Measurements from ENCODE around the gene TNK2. TPM values are rescaled to one million over a fixed set of nuclear protein-coding genes. Genes with fewer than 3 reads are reported as not detected.
A peak's percentile ranks its signal among the peaks of the same experiment; 100 is the strongest.

The TNK2 gene
- total RNA-seq, 2 donors from 2014 or later = 56.5 to 67.7 TPM

DNA sequence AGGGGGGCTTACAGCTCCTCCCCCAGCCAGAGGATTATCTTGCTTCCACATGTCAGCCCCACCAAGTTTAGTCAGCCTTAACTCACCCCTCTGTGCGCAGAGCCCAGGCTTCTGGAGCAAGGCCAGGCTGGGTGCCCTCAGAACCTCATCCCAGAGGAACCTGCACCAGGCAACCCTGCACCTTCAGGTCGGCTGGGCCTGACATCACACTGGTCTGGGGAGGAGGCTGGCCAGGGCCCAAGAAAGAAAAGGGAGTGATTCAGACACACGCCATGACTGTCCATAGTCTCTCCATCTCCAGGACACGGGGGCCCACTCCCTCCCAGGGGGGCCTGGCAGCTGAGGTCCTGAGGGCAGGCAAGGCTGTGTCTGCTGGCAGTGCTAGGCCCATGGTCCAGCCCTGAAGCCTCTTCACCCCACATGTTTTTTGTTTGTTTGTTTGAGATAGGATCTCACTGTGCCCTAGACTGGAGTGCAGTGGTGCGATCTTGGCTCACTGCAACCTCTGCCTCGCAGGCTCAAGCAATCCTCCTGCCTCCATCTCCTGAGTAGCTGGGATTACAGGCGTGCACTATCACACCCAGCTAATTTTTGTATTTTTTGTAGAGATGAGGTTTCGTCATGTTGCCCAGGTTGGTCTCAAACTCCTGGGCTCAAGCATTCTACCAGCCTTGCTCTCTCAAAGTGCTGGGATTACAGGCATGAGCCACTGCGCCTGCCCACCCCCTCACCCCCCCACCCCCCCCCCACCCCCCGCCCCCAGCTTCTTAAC lies 11.1 kb downstream of the TNK2 start:
- Mint-ChIP-seq H3K36me3 (ENCODE audit: low read depth) (no peaks in the 10 kb centered on the region), H3K27ac (peak overlapping the region; percentile 79), H3K4me1 (peaks cover 38% of the 10 kb centered on the region), H3K27me3 (no peaks in the 10 kb centered on the region), H3K4me3 (peak overlapping the region; percentile 95), H3K9me3 (no peaks in the 10 kb centered on the region)
- no peak for ATAC-seq (replicated peaks)

DNA sequence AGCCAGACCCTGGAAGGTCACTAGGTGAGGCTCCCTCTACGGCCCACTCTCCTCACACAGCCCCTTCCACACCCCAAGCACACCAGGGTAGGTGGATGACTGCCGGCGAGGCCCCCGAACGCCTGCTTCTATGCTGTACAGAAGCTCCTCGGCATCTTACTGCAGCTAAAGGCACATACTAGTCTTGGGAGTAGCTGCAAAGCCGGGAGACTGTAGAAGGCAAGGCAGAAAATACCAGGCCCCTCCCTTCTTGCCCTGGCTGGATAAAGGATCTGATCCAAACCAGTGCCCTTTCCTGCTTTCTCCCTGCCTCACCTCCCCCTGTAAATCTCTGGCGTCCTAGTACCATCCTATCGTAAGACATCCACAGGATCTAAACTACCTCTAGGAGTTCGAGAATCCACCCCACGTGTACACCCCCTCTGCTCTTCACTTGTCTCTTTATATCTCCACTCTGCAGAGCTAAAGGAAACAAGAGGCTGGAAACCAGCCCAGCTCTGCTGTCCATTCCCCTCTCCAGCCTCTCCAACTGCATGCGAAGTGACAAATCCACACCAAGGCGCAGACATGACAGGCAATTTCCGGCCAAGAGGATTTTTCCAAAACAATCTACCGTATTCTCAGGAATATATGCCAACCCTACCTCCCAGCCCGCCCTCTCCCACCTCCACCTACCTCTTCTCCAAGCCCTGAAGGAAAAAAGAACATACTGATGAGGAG lies 11.8 kb downstream of the TNK2 start:
- H3K9me3 Mint-ChIP-seq = no peaks in the 10 kb centered on the region
- no peaks in the 10 kb centered on the region for H3K27me3 Mint-ChIP-seq
- H3K27ac Mint-ChIP-seq = peak overlapping the region; percentile 79
- H3K36me3 Mint-ChIP-seq (ENCODE audit: low read depth) = no peaks in the 10 kb centered on the region
- no peak for ATAC-seq (replicated peaks)
- H3K4me3 Mint-ChIP-seq = peak overlapping the region; percentile 95
- peaks cover 38% of the 10 kb centered on the region for H3K4me1 Mint-ChIP-seq

DNA sequence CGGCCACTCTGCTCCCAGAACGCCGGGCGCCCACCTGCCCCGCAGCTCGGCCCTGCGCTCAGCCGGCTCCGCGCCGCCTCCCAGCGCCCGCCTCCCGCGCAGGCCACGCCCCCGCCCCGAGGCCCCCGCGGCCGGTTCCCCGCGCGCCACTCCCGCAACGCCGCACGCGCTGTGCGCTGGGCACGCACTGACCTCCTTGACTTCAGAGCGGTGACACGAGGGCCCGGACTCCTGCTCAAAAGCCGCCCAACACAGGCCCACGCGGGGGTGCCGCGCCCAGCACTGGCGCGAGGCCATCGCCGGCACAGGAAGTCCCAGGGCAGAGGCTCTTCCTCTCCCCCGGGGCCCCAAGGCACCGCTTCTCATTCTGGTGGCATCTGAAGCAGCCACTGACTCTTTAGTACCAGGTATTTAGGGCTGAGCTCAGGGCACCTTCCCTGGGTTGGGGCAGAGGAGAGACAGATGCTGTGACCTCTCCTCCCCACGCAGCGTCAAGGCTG lies 12.4 kb downstream of the TNK2 start:
- peaks cover 31% of the 10 kb centered on the region for H3K4me1 Mint-ChIP-seq

DNA sequence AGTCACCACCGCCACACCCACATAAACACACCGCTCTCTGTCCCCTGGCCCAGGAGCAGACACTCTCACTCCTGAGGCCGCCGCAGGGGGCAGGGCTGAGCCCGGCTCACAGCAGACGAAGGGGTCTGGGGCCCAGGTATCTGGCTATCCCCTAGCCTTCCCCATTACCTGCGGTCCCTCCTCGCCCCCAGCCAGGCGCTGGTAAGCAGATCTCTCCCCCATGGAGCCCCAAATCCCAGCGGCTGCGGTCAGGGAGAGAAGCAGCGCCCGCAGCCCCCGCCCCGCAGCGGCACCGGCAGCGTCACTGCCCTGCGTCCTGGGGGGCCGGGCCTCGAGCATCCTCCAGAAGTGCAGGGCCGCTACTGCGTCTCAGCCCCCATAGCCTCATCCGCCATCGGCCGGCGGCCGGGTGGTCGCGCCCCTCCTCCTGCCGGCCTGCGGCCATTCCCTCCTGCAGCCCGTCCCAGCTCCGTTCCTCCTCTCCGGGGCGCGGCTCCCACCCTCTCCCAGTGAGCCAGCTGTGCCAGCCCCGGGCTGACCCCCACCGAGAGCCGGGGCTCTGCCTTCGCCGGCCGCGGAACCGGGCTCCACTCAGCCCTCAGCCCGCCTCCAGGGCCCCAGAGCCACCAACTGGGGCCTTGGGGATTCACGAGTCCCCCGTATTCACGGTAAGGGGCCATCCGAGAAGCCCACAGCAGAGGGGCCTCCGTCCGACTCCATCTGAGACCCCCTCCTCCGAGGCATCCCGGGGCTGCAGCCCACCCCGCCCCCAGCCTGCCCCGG lies 13.1 kb downstream of the TNK2 start:
- Mint-ChIP-seq H3K36me3 (ENCODE audit: low read depth) (no peaks in the 10 kb centered on the region), H3K27me3 (no peaks in the 10 kb centered on the region), H3K27ac (peak overlapping the region; percentile 95), H3K4me3 (peak overlapping the region; percentile 95), H3K9me3 (no peaks in the 10 kb centered on the region), H3K4me1 (peaks cover 25% of the 10 kb centered on the region)
- peak; percentile 81 for ATAC-seq (replicated peaks)

More for the DNA sequence above, 12.4 kb downstream of the TNK2 start:
- H3K4me3 Mint-ChIP-seq = peak overlapping the region; percentile 95
- H3K36me3 Mint-ChIP-seq (ENCODE audit: low read depth) = no peaks in the 10 kb centered on the region
- no peaks in the 10 kb centered on the region for H3K9me3 Mint-ChIP-seq
- H3K27me3 Mint-ChIP-seq = no peaks in the 10 kb centered on the region
- H3K27ac Mint-ChIP-seq = peak overlapping the region; percentile 79
- ATAC-seq (replicated peaks) = peak; percentile 62

DNA sequence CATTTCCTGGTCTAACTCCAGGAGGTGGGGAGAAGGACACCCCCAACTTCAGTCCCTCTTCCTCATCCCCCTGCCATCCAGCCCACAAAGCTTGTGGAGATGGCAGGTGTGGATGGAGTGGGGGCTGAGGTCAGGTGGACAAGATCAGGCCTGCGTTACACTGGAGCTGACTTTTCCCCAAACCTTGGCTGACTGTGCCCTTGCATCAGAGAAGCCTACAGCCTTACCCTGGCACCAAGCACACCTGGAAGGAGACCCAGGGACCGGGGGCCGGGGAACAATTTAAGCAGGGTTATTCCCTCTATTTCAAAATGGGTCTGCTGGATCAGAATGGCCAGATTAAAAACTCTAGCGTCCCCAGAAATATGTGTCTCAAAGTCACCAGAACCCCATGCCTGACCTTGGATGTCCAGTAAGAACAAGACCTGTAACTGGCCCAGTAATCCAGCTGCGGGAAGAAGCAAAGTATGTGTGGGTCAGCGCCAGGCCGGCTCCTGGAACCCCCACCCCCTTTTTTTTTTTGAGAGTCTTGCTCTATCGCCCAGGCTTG lies 14.4 kb downstream of the TNK2 start:
- no peaks in the 10 kb centered on the region for H3K36me3 Mint-ChIP-seq (ENCODE audit: low read depth)
- peaks cover 23% of the 10 kb centered on the region for H3K4me1 Mint-ChIP-seq
- H3K27me3 Mint-ChIP-seq = no peaks in the 10 kb centered on the region
- H3K4me3 Mint-ChIP-seq = peak overlapping the region; percentile 95
- peak overlapping the region; percentile 95 for H3K27ac Mint-ChIP-seq
- H3K9me3 Mint-ChIP-seq = no peaks in the 10 kb centered on the region
- no peak for ATAC-seq (replicated peaks)

DNA sequence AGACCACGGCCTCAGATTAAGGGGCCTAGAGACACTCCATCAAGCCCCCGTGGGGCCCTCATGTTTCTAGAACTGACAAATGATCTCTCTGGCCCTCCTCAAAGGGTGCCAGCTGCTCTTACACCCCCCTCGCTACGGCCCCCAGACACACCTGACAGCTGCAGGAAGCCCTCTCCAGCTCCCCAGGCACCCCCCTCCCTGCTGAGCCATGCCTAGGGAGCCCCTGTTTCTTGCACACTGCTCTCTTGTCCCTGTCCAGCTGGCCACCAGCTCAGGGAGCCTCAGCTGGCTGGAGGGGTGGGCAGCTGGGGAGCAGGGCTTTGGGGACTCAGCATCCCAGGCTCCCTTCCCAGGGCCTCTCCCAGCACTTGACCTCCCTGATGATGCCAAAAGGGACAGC lies 14.8 kb downstream of the TNK2 start:
- Mint-ChIP-seq H3K9me3 (no peaks in the 10 kb centered on the region), H3K4me1 (peaks cover 23% of the 10 kb centered on the region), H3K4me3 (peak overlapping the region; percentile 95), H3K36me3 (ENCODE audit: low read depth) (no peaks in the 10 kb centered on the region), H3K27ac (peak overlapping the region; percentile 95), H3K27me3 (no peaks in the 10 kb centered on the region)
- ATAC-seq (replicated peaks) = no peak

DNA sequence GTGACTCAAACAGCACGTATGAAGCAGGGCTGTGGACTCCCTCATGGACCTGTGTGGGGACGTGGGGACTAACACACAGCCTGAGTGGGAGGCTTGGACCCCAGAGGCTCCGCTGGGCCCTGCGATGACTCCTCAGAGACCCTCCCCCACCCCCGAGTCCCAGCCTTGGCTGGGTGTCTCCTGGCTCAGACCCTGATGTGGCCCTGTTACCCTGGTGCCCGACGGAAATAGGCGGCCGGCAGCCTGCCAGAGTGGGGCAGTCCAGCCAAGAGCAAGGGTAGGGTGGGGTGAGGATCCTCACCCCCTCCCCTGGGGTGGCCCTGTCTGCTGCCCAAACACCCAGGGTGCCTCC lies 15.3 kb downstream of the TNK2 start:
- H3K4me3 Mint-ChIP-seq = no peak overlapping the region
- H3K27ac Mint-ChIP-seq = no peak overlapping the region
- no peaks in the 10 kb centered on the region for H3K27me3 Mint-ChIP-seq
- no peaks in the 10 kb centered on the region for H3K36me3 Mint-ChIP-seq (ENCODE audit: low read depth)
- ATAC-seq (replicated peaks) = no peak
- H3K9me3 Mint-ChIP-seq = no peaks in the 10 kb centered on the region
- peaks cover 18% of the 10 kb centered on the region for H3K4me1 Mint-ChIP-seq

DNA sequence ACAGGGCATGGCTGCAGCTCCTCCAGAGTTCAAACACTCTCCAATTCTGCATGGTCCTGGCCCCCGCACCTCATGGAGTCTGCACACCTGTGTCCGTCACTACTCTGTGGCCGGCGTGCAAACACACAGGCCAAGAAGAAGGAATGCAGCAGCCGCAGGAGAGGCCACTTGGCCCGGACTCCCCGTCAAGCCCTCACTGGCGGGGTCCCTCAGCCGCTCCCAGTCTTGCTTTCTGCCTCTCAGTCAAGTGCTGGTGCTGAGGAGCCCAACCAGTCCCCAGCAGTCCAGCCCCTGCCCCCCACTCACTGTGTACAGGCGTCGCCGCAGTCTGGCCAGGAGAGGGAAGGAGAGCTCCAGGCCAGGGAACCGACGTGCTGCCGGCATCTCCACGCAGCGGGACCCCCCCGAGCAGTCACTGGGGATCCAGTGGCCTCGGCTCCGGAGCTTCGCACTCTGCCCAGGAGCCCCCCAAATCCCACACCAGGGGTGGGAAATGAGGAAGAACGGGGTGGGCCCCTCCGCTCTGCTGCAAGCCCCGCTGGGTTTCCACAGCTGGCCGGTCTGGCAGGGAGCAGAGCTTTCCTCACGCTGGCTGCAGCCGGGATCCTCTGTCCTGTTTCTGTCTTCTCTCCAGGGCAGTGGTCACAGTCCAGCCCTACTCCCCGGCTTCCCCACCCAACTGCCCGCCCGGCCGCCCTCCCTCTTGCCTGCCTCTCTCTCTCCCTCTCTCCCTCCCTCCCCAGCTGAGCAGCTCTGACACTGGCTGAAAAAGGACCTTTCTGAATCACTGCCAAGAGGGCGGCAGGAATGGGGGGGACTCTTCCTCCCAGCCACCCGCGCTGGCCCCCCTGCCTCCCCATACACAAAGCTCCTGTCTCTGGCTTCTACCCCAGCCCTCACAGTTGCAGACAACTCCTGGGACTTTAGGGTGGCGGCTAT lies 16.0 kb downstream of the TNK2 start:
- Mint-ChIP-seq H3K4me3 (no peak overlapping the region), H3K9me3 (no peaks in the 10 kb centered on the region), H3K36me3 (ENCODE audit: low read depth) (no peaks in the 10 kb centered on the region), H3K27ac (no peak overlapping the region), H3K4me1 (peaks cover 16% of the 10 kb centered on the region), H3K27me3 (no peaks in the 10 kb centered on the region)
- ATAC-seq (replicated peaks) = no peak

DNA sequence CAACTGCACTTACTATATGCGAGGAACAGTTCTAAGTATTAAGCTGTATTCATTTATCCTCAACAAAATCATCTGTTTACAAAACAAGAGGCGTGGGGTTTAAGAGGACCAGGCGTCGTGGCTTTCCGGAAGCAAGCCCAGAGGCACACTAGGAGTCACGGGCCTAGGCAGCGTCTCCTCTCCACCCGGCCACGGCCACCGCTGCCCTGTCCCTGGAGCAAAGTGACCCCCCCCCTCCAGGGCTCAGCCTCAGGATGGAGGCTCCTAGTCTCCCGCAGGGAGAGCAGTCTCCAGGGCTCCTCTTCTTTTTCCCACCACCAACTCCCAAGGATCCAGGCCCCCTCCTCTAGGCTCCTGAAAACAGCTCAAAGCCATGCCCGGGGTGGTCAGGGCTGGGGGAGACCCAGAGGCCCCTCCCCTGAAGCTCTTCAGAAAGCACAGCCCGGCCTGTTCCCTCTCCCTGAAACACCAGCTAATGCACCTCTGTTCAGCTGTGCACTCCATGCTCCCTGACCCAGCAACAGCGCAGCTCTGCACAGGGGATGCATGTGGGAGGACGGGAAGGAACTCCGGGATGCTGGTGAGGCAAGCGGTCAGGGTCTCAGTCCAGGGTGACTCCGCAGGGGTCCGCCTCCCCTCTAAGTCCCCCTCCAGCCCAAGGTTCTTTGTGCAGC lies 16.8 kb downstream of the TNK2 start:
- Mint-ChIP-seq H3K27ac (no peak overlapping the region), H3K4me3 (no peak overlapping the region), H3K27me3 (no peaks in the 10 kb centered on the region), H3K9me3 (no peaks in the 10 kb centered on the region), H3K36me3 (ENCODE audit: low read depth) (no peaks in the 10 kb centered on the region), H3K4me1 (peaks cover 14% of the 10 kb centered on the region)
- ATAC-seq (replicated peaks) = no peak

DNA sequence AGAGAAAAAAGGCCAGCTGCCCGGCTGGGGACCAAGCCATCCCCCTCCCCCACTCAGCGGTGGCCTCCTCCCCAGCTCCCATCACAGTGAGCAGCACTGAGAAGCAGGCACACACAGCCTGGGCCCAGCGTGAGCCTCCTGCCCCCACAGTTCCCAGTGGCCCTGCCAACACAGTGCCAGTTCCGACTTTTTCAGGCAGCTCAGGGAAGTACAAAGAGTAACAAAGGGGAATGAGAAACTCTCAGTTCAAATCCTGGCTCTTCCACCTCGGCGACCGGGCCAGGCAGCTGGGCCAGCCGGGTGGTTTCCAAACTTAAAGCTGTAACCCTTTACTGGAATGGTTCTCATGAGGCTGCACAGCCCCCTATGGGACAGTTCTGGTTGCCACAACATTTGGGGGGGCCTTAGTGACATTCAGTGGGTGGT lies 18.5 kb downstream of the TNK2 start:
- Mint-ChIP-seq H3K27ac (no peak overlapping the region), H3K4me1 (peaks cover 8% of the 10 kb centered on the region), H3K27me3 (no peaks in the 10 kb centered on the region), H3K4me3 (no peak overlapping the region), H3K36me3 (ENCODE audit: low read depth) (peaks cover 8% of the 10 kb centered on the region), H3K9me3 (no peaks in the 10 kb centered on the region)
- ATAC-seq (replicated peaks) = no peak

DNA sequence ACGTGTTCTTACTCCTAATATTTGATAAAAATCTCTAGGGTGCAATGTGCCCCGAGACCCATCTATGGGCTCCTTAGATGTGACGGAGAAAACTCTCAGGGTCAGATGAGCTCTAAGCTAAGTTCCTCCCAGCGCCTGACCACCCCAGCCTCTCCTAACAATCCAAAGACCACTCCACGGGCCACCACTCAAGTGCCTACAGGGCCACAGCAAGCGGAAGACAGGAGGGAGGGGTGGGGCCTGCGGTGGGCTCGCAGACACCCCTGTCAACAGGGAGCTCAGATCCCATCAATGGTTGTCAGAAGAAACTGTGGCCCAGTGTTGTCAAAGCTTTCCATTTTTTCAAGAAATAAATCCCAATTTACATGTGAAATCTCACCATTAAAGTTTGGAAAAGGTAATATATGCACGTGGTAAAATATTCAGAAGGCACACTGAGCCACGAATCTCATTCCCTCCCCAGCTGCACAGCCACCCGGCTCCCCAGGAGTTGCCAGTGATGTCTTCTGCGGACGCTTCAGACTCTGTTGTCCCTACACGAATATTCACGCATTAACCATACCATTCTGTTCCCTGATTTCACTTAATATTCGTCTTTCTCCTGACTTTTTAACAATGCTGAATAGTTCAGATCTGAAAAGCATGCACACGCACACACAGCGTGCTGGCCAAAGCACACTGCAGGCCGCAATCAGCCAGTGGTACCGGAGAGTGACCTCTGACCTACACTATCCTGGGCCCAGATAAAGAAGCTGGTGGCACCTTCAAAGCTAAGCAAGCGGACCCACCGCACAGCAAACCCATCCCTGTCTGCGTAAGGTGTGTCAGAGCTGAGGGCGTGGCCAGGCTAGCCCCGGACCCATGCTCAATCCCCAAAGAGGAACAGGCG lies 19.1 kb downstream of the TNK2 start:
- Mint-ChIP-seq H3K9me3 (no peaks in the 10 kb centered on the region), H3K4me3 (no peak overlapping the region), H3K36me3 (ENCODE audit: low read depth) (peaks cover 8% of the 10 kb centered on the region), H3K27me3 (no peaks in the 10 kb centered on the region), H3K27ac (no peak overlapping the region), H3K4me1 (peaks cover 4% of the 10 kb centered on the region)
- no peak for ATAC-seq (replicated peaks)

DNA sequence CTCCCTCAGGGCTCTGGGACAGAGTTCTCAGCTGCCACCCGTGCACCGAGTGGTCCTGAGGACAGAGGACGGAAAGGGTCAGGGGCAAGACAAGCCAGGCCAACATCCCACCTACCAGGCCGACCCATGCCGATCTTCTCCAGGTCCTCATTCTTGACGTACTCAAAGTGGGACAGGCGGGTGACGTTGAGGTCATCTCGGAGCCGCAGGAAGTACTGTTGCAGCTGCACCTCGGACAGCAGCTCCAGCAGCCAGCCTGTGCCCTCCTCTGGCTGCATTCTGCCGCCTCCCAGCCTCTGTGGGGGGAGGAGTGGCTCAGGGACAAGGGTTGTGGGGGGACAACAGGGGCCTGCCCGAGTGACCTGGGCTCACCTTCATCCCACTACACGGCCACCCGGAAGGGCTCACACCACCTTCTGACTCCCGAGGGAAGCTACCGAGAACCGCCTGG lies 20.0 kb downstream of the TNK2 start:
- Mint-ChIP-seq H3K27me3 (no peaks in the 10 kb centered on the region), H3K27ac (no peak overlapping the region), H3K36me3 (ENCODE audit: low read depth) (peaks cover 15% of the 10 kb centered on the region), H3K4me3 (no peak overlapping the region), H3K9me3 (no peaks in the 10 kb centered on the region), H3K4me1 (peaks cover 4% of the 10 kb centered on the region)
- no peak for ATAC-seq (replicated peaks)
